Measurements from ENCODE around the gene SCAF4. TPM values are rescaled to one million over a fixed set of nuclear protein-coding genes. Genes with fewer than 3 reads are reported as not detected.
A peak's percentile ranks its signal among the peaks of the same experiment; 100 is the strongest.

SCAF4 gene
- total and polyA plus RNA-seq, 9 of the 15 experiments (the other 6 are each of a cell fraction or from before 2014, with no cell fraction given) = 2.3 to 55.7 (median 17.2) TPM

GRCh38 chr21:31659536-31660258, 72.2 kb downstream of the SCAF4 start, which contains the start of gene SOD1 (continued):
- TF ChIP-seq, protein P1, sequence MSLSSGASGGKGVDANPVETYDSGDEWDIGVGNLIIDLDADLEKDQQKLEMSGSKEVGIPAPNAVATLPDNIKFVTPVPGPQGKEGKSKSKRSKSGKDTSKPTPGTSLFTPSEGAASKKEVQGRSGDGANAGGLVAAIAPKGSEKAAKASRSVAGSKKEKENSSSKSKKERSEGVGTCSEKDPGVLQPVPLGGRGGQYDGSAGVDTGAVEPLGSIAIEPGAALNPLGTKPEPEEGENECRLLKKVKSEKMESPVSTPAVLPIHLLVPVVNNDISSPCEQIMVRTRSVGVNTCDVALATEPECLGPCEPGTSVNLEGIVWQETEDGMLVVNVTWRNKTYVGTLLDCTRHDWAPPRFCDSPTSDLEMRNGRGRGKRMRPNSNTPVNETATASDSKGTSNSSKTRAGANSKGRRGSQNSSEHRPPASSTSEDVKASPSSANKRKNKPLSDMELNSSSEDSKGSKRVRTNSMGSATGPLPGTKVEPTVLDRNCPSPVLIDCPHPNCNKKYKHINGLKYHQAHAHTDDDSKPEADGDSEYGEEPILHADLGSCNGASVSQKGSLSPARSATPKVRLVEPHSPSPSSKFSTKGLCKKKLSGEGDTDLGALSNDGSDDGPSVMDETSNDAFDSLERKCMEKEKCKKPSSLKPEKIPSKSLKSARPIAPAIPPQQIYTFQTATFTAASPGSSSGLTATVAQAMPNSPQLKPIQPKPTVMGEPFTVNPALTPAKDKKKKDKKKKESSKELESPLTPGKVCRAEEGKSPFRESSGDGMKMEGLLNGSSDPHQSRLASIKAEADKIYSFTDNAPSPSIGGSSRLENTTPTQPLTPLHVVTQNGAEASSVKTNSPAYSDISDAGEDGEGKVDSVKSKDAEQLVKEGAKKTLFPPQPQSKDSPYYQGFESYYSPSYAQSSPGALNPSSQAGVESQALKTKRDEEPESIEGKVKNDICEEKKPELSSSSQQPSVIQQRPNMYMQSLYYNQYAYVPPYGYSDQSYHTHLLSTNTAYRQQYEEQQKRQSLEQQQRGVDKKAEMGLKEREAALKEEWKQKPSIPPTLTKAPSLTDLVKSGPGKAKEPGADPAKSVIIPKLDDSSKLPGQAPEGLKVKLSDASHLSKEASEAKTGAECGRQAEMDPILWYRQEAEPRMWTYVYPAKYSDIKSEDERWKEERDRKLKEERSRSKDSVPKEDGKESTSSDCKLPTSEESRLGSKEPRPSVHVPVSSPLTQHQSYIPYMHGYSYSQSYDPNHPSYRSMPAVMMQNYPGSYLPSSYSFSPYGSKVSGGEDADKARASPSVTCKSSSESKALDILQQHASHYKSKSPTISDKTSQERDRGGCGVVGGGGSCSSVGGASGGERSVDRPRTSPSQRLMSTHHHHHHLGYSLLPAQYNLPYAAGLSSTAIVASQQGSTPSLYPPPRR (CRISPR knock-in tag; IDR thresholded peaks at IDR 0.05; ENCODE audit: borderline replicate concordance) = peak; percentile 77; the same call in 1 of the 2 replicates
- TF ChIP-seq JUNB (CRISPR knock-in tag; conservative IDR thresholded peaks at IDR 0.05) (no peak), ZNF561 (CRISPR knock-in tag; conservative IDR thresholded peaks at IDR 0.05) (no peak), HDGF (IDR thresholded peaks at IDR 0.05) (no peak), HES1 (IDR thresholded peaks at IDR 0.05; ENCODE audit: low read depth) (no peak), ZBTB34 (CRISPR knock-in tag; IDR thresholded peaks at IDR 0.05) (no peak), ZNF395 (CRISPR knock-in tag; IDR thresholded peaks at IDR 0.05) (no peak), PCBP1 (IDR thresholded peaks at IDR 0.05; ENCODE audit: low read depth, low read length, poor library complexity, severe bottlenecking) (peak; percentile 46), GTF2A2 (tag; IDR thresholded peaks at IDR 0.05) (peak; percentile 86), CREM (IDR thresholded peaks at IDR 0.05; ENCODE audit: low read depth) (peak; percentile 73), ZNF431 (CRISPR knock-in tag; IDR thresholded peaks at IDR 0.05) (no peak), THRA (IDR thresholded peaks at IDR 0.05) (no peak), TOE1 (IDR thresholded peaks at IDR 0.05; ENCODE audit: borderline replicate concordance) (no peak; the same call in 1 of the 2 replicates), TOE1 (CRISPR knock-in tag; IDR thresholded peaks at IDR 0.05; ENCODE audit: borderline replicate concordance, low read depth) (0 out of 2 replicates have a peak, but pooled peaks have one; percentile 66)
- TF ChIP-seq, protein P2, sequence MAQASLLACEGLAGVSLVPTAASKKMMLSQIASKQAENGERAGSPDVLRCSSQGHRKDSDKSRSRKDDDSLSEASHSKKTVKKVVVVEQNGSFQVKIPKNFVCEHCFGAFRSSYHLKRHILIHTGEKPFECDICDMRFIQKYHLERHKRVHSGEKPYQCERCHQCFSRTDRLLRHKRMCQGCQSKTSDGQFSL (CRISPR knock-in tag; IDR thresholded peaks at IDR 0.05) = 0 out of 2 replicates have a peak, but pooled peaks have one; percentile 38
- TF ChIP-seq, protein P2 (tag; IDR thresholded peaks at IDR 0.05) = no peak

Measured in K562 (cell line).